B cell (primary cell): ENCODE results near the gene PPP2R5E. TPM values are rescaled to one million over a fixed set of nuclear protein-coding genes. Genes with fewer than 3 reads are reported as not detected.

ENCODE experiments used
- ATAC-seq: fragments of 200-7000 bp; cut with Tn5 transposase; one replicate; pipeline ENCODE4 v1.10.0; 2021; ENCODE audit warnings: low read depth, mild to moderate bottlenecking, moderate number of reproducible peaks, moderate library complexity
- CTCF ChIA-PET: fragments of 350-600 bp; sonication (Branson Sonifier 250); formaldehyde crosslinking; loops from one replicate; lab custom pipeline; 2021; ENCODE audit warnings: antibody characterized with exemption, inconsistent platforms; lab: Charles Lee
- POLR2A ChIA-PET: fragments of 350-600 bp; sonication (Branson Sonifier 250); formaldehyde crosslinking; loops from one replicate; lab custom pipeline; 2021; ENCODE audit warnings: antibody characterized with exemption; lab: Charles Lee
- DNase-seq: peaks from one replicate; pipeline ENCODE4 v3.0.0; 2013
- H2AFZ ChIP-seq: 2 replicates; pipeline ENCODE4 v1.6.1; 2012; ENCODE audit warnings: mild to moderate bottlenecking, low read depth, low read length; ENCODE audit not compliant: insufficient read depth, poor library complexity, severe bottlenecking
- H3K27ac ChIP-seq, 2 donors: 1 replicate in 1 of 2; 2 replicates in 1 of 2; pipeline ENCODE4 v1.5.1; 2012 to 2013; ENCODE audit warnings: low read length in 2 of 2, mild to moderate bottlenecking in 2 of 2, moderate library complexity in 1 of 2
- H3K27me3 ChIP-seq, 4 experiments: fragments of 200-600 bp in 1 of 4; sonication (generic) in 1 of 4; replicated peaks in 1 of 4; 1 replicate in 2 of 4; 2 replicates in 2 of 4; pipeline versions ENCODE4 v1.6.1 to v1.7.0; 2013 to 2016; ENCODE audit warnings: low read length in 3 of 4, mild to moderate bottlenecking in 2 of 4, mixed read lengths in 1 of 4, moderate library complexity in 1 of 4; ENCODE audit not compliant: insufficient read depth in 4 of 4, control insufficient read depth in 3 of 4; ENCODE audit errors: control extremely low read depth in 1 of 4
- H3K36me3 ChIP-seq, 2 experiments: replicated peaks in 1 of 2; 1 replicate in 1 of 2; 2 replicates in 1 of 2; pipeline versions ENCODE4 v1.6.1 to v1.7.1; 2013; ENCODE audit warnings: low read length in 1 of 2; ENCODE audit not compliant: insufficient read depth in 2 of 2, control insufficient read depth in 1 of 2; ENCODE audit errors: control extremely low read depth in 1 of 2, extremely low read depth in 1 of 2
- H3K4me1 ChIP-seq, 2 donors: fragments of 200-600 bp in 1 of 2; sonication (generic) in 1 of 2; 1 replicate in 1 of 2; 2 replicates in 1 of 2; pipeline versions ENCODE4 v1.5.1 to v1.6.1; 2013 to 2017; ENCODE audit warnings: low read length in 2 of 2; ENCODE audit not compliant: control insufficient read depth in 2 of 2, insufficient read depth in 2 of 2
- H3K4me2 ChIP-seq: replicated peaks from 2 replicates; pipeline ENCODE3; 2012; ENCODE audit warnings: mild to moderate bottlenecking, low read depth, low read length; ENCODE audit not compliant: poor library complexity, severe bottlenecking
- H3K4me3 ChIP-seq, 5 experiments: fragments of 200-600 bp in 1 of 5; sonication (generic) in 1 of 5; 1 replicate in 3 of 5; 2 replicates in 2 of 5; pipeline versions ENCODE4 v1.5.1 to v1.7.0; 2011 to 2016; ENCODE audit warnings: low read length in 4 of 5, mild to moderate bottlenecking in 4 of 5, low read depth in 2 of 5, control low read depth in 1 of 5, moderate library complexity in 1 of 5; ENCODE audit not compliant: insufficient read depth in 1 of 5; ENCODE audit errors: control extremely low read depth in 1 of 5, extremely low read depth in 1 of 5
- H3K79me2 ChIP-seq: fragments of 200-600 bp; sonication (generic); one replicate; pipeline ENCODE4 v1.6.0; 2016; ENCODE audit warnings: low read length; ENCODE audit not compliant: control insufficient read depth, insufficient read depth
- H3K9ac ChIP-seq: fragments of 200-600 bp; sonication (generic); 2 replicates; pipeline ENCODE4 v1.6.1; 2017; ENCODE audit warnings: mild to moderate bottlenecking, low read length, moderate library complexity
- H3K9me3 ChIP-seq, 3 donors: one replicate each; pipeline versions ENCODE4 v1.6.1 to v1.7.1; 2013; ENCODE audit warnings: low read length in 2 of 3; ENCODE audit not compliant: control insufficient read depth in 2 of 3, insufficient read depth in 1 of 3; ENCODE audit errors: control extremely low read depth in 1 of 3
- H4K20me1 ChIP-seq: 2 replicates; pipeline ENCODE4 v1.6.0; 2012; ENCODE audit warnings: mild to moderate bottlenecking, low read length; ENCODE audit not compliant: insufficient read depth, control insufficient read depth, poor library complexity, severe bottlenecking
- H3K27ac Mint-ChIP-seq: one replicate; pipeline ENCODE4 v1.8.0; 2021; ENCODE audit warnings: mixed read lengths
- H3K27me3 Mint-ChIP-seq: one replicate; pipeline ENCODE4 v1.8.0; 2021; ENCODE audit warnings: mixed read lengths
- H3K4me1 Mint-ChIP-seq: one replicate; pipeline ENCODE4 v1.8.0; 2021; ENCODE audit warnings: mixed read lengths
- H3K4me3 Mint-ChIP-seq: one replicate; pipeline ENCODE4 v1.8.0; 2021; ENCODE audit warnings: mixed read lengths
- H3K9me3 Mint-ChIP-seq: one replicate; pipeline ENCODE4 v1.8.0; 2022; ENCODE audit warnings: mixed read lengths; ENCODE audit not compliant: insufficient read depth
- CTCF ChIP-seq: fragments of 200-600 bp; IDR thresholded peaks from one replicate; pipeline ENCODE4 v1.8.0; 2022; ENCODE audit warnings: antibody characterized with exemption, mild to moderate bottlenecking
- EZH2 ChIP-seq: IDR thresholded peaks from 2 replicates; pipeline ENCODE4 v1.6.1; 2012; ENCODE audit warnings: borderline replicate concordance, low read depth, mild to moderate bottlenecking, moderate library complexity, low read length; ENCODE audit not compliant: insufficient read depth, poor library complexity, severe bottlenecking
- WGBS: methylation state at CpG from one replicate; pipeline ENCODE4 v1.1.5; 2013; ENCODE audit warnings: missing lambda C conversion rate; ENCODE audit not compliant: insufficient coverage; 5-methylcytosine and 5-hydroxymethylcytosine counted together
- intact Hi-C: fragments of 100-400 bp; cut with micrococcal nuclease; formaldehyde crosslinking; loops from one replicate; pipeline ENCODE4 v1.10.0; 2022
- polyA plus RNA-seq: library from polyadenylated mRNA; depleted of rRNA; stranded (reverse); fragments of >200 nt; gene quantifications from 2 replicates; pipeline ENCODE4 v1.2.3, GENCODE V29; 2012
- total RNA-seq, 2 donors: library from RNA; stranded (reverse); fragments of 120-200 nt in 1 of 2; gene quantifications; 1 replicate in 1 of 2; 2 replicates in 1 of 2; pipeline versions ENCODE4 v1.2.3 to v1.2.4, GENCODE V29; 2013 to 2022

The PPP2R5E gene
- total and polyA plus RNA-seq, 2 donors (not counting 1 experiment from before 2014, with no cell fraction given) = 6.3 to 40.6 TPM

- H2AFZ ChIP-seq = no peak overlapping the region
- no peak overlapping the region for H3K27ac ChIP-seq
- no peak for TF ChIP-seq EZH2
- TF ChIP-seq CTCF = no peak
- no peaks in the 10 kb centered on the region for H3K79me2 ChIP-seq
- WGBS = 60% methylated on average over 5 of the region's 8 CpGs
- peaks cover 5% of the 10 kb centered on the region for H3K27me3 Mint-ChIP-seq
- intact Hi-C loops = no loop called here
- H3K27me3 ChIP-seq = peaks cover 0 to 6% (median 0%) of the 10 kb centered on the region in 4 experiments
- H3K27ac Mint-ChIP-seq = no peak overlapping the region
- no peak overlapping the region for H3K4me3 Mint-ChIP-seq
- POLR2A ChIA-PET = no interaction called here
- CTCF ChIA-PET = no interaction called here
- DNase-seq (no peak), ATAC-seq (no peak)
- no peak overlapping the region for H3K4me3 ChIP-seq
- H3K4me2 ChIP-seq = no peak overlapping the region
- peaks cover 10% of the 10 kb centered on the region for H3K9me3 Mint-ChIP-seq
- H3K36me3 ChIP-seq = no peaks in the 10 kb centered on the region
- no peaks in the 10 kb centered on the region for H3K4me1 Mint-ChIP-seq
- peaks cover 0 to 3% (median 0%) of the 10 kb centered on the region in 3 donors for H3K9me3 ChIP-seq
- H4K20me1 ChIP-seq = no peaks in the 10 kb centered on the region
- no peak overlapping the region for H3K9ac ChIP-seq
- H3K4me1 ChIP-seq = no peaks in the 10 kb centered on the region
Observed at GRCh38 chr14:63362389-63362819, 180.8 kb downstream of the PPP2R5E start.

- H3K4me2 ChIP-seq = no peak overlapping the region
- 66% methylated on average over 3 of the region's 4 CpGs for WGBS
- TF ChIP-seq EZH2 (no peak), CTCF (no peak)
- H4K20me1 ChIP-seq = no peaks in the 10 kb centered on the region
- no peak for ATAC-seq
- no peak overlapping the region for H3K4me3 Mint-ChIP-seq
- H3K9me3 Mint-ChIP-seq = peaks cover 10% of the 10 kb centered on the region
- ChIA-PET CTCF (no interaction called here), POLR2A (no interaction called here)
- peaks cover 0 to 7% (median 0%) of the 10 kb centered on the region in 4 experiments for H3K27me3 ChIP-seq
- H2AFZ ChIP-seq = no peak overlapping the region
- no peaks in the 10 kb centered on the region for H3K4me1 Mint-ChIP-seq
- H3K27ac Mint-ChIP-seq = no peak overlapping the region
- no peak for DNase-seq
- no peaks in the 10 kb centered on the region for H3K79me2 ChIP-seq
- H3K36me3 ChIP-seq = no peaks in the 10 kb centered on the region
- intact Hi-C loops = no loop called here
- no peak overlapping the region for H3K27ac ChIP-seq
- H3K4me1 ChIP-seq = no peaks in the 10 kb centered on the region
- H3K27me3 Mint-ChIP-seq = peaks cover 6% of the 10 kb centered on the region
- no peak overlapping the region for H3K9ac ChIP-seq
- no peak overlapping the region for H3K4me3 ChIP-seq
- peaks cover 0 to 3% (median 0%) of the 10 kb centered on the region in 3 donors for H3K9me3 ChIP-seq
Observed at GRCh38 chr14:63361790-63362189, 181.4 kb downstream of the PPP2R5E start.
